ENCODE measurements around the gene IL9. TPM values are rescaled to one million over a fixed set of nuclear protein-coding genes. Genes with fewer than 3 reads are reported as not detected.
A peak's percentile ranks its signal among the peaks of the same experiment; 100 is the strongest.

The IL9 gene
- total and polyA plus RNA-seq, 2 of the 13 experiments (the other 11 are each of a cell fraction or from before 2014, with no cell fraction given) = not detected

DNA sequence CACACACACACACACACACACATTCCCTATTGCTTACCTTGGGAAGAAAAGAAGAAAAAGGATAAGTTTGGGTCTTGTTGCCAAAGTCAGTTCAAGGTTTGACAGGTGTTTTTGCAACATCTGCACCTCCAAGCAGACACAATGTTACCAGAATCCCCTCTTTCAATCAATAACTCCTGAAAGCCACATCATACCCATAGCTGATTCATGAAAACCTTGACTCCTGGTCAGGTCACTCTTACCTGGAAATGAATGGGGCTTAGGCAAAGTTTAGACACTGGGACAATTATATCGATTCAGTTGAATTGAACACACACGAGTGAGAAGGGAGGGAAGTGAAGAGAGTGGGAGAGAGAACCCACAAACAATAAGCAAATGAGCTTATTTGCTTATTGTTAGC lies 27.0 kb downstream of the IL9 start (continued):
- TF ChIP-seq, protein P1, sequence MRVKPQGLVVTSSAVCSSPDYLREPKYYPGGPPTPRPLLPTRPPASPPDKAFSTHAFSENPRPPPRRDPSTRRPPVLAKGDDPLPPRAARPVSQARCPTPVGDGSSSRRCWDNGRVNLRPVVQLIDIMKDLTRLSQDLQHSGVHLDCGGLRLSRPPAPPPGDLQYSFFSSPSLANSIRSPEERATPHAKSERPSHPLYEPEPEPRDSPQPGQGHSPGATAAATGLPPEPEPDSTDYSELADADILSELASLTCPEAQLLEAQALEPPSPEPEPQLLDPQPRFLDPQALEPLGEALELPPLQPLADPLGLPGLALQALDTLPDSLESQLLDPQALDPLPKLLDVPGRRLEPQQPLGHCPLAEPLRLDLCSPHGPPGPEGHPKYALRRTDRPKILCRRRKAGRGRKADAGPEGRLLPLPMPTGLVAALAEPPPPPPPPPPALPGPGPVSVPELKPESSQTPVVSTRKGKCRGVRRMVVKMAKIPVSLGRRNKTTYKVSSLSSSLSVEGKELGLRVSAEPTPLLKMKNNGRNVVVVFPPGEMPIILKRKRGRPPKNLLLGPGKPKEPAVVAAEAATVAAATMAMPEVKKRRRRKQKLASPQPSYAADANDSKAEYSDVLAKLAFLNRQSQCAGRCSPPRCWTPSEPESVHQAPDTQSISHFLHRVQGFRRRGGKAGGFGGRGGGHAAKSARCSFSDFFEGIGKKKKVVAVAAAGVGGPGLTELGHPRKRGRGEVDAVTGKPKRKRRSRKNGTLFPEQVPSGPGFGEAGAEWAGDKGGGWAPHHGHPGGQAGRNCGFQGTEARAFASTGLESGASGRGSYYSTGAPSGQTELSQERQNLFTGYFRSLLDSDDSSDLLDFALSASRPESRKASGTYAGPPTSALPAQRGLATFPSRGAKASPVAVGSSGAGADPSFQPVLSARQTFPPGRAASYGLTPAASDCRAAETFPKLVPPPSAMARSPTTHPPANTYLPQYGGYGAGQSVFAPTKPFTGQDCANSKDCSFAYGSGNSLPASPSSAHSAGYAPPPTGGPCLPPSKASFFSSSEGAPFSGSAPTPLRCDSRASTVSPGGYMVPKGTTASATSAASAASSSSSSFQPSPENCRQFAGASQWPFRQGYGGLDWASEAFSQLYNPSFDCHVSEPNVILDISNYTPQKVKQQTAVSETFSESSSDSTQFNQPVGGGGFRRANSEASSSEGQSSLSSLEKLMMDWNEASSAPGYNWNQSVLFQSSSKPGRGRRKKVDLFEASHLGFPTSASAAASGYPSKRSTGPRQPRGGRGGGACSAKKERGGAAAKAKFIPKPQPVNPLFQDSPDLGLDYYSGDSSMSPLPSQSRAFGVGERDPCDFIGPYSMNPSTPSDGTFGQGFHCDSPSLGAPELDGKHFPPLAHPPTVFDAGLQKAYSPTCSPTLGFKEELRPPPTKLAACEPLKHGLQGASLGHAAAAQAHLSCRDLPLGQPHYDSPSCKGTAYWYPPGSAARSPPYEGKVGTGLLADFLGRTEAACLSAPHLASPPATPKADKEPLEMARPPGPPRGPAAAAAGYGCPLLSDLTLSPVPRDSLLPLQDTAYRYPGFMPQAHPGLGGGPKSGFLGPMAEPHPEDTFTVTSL (CRISPR knock-in tag; IDR thresholded peaks at IDR 0.05; ENCODE audit: borderline replicate concordance) = 0 out of 2 replicates have a peak, but pooled peaks have one; percentile 30
- TF ChIP-seq, protein P2, sequence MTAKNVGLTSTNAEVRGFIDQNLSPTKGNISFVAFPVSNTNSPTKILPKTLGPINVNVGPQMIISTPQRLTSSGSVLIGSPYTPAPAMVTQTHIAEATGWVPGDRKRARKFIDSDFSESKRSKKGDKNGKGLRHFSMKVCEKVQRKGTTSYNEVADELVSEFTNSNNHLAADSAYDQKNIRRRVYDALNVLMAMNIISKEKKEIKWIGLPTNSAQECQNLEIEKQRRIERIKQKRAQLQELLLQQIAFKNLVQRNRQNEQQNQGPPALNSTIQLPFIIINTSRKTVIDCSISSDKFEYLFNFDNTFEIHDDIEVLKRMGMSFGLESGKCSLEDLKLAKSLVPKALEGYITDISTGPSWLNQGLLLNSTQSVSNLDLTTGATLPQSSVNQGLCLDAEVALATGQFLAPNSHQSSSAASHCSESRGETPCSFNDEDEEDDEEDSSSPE (CRISPR knock-in tag; IDR thresholded peaks at IDR 0.05) = no peak
- TF ChIP-seq, protein P3, sequence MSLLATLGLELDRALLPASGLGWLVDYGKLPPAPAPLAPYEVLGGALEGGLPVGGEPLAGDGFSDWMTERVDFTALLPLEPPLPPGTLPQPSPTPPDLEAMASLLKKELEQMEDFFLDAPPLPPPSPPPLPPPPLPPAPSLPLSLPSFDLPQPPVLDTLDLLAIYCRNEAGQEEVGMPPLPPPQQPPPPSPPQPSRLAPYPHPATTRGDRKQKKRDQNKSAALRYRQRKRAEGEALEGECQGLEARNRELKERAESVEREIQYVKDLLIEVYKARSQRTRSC (CRISPR knock-in tag; IDR thresholded peaks at IDR 0.05; ENCODE audit: low read depth) = no peak
- no peak for TF ChIP-seq FOXM1 (CRISPR knock-in tag; IDR thresholded peaks at IDR 0.05)
- peak; percentile 65 for TF ChIP-seq ZEB1 (IDR thresholded peaks at IDR 0.05; ENCODE audit: insufficient replicate concordance, low read depth)
- TF ChIP-seq RXRB (CRISPR knock-in tag; IDR thresholded peaks at IDR 0.05; ENCODE audit: borderline replicate concordance) = peak; percentile 61; the same call in 1 of the 2 replicates
- peak; percentile 65; the same call in 1 of the 2 replicates for TF ChIP-seq SOX5 (CRISPR knock-in tag; IDR thresholded peaks at IDR 0.05; ENCODE audit: borderline replicate concordance)
- peak; percentile 67 for TF ChIP-seq GATAD2A (CRISPR knock-in tag; IDR thresholded peaks at IDR 0.05)
- peak in 1 of 2 experiments; percentile 67; a peak in 1 of 4 replicates for TF ChIP-seq EP300 (IDR thresholded peaks at IDR 0.05; ENCODE audit: low read depth in 2 of 2, low read length in 2 of 2)
- no peak for TF ChIP-seq EP300 (CRISPR knock-in tag; IDR thresholded peaks at IDR 0.05; ENCODE audit: borderline replicate concordance)
- TF ChIP-seq ONECUT2 (CRISPR knock-in tag; IDR thresholded peaks at IDR 0.05) = peak; percentile 78
- TF ChIP-seq SOX13 (IDR thresholded peaks at IDR 0.05) = no peak
- TF ChIP-seq SOX13 (CRISPR knock-in tag; conservative IDR thresholded peaks at IDR 0.05 in 1 of 2, IDR thresholded peaks at IDR 0.05 in 1 of 2) = peak in 1 of 2 experiments; percentile 64; a peak in 2 of 4 replicates
- no peak for TF ChIP-seq ZNF720 (CRISPR knock-in tag; IDR thresholded peaks at IDR 0.05)
- TF ChIP-seq BCL6 (CRISPR knock-in tag; IDR thresholded peaks at IDR 0.05) = peak; percentile 91
- TF ChIP-seq FOXO1 (CRISPR knock-in tag; IDR thresholded peaks at IDR 0.05) = 0 out of 2 replicates have a peak, but pooled peaks have one; percentile 44
- no peak for TF ChIP-seq FOXC1 (CRISPR knock-in tag; IDR thresholded peaks at IDR 0.05; ENCODE audit: borderline replicate concordance)
- TF ChIP-seq FOSL2 (CRISPR knock-in tag; IDR thresholded peaks at IDR 0.05) = peak; percentile 44
- TF ChIP-seq, protein P4, sequence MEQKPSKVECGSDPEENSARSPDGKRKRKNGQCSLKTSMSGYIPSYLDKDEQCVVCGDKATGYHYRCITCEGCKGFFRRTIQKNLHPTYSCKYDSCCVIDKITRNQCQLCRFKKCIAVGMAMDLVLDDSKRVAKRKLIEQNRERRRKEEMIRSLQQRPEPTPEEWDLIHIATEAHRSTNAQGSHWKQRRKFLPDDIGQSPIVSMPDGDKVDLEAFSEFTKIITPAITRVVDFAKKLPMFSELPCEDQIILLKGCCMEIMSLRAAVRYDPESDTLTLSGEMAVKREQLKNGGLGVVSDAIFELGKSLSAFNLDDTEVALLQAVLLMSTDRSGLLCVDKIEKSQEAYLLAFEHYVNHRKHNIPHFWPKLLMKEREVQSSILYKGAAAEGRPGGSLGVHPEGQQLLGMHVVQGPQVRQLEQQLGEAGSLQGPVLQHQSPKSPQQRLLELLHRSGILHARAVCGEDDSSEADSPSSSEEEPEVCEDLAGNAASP (CRISPR knock-in tag; IDR thresholded peaks at IDR 0.05; ENCODE audit: borderline replicate concordance) = peak; percentile 87; the same call in 1 of the 2 replicates
